Stimulated activated CD4-positive, alpha-beta T cell treated with anti-CD3 and anti-CD28 coated beads, Interleukin-2, amount 100 ng/mL, for 24 hours (primary cell): ENCODE data around the gene SASH3.

Experiments
- DNase-seq, 2 donors: peaks; one replicate each; pipeline ENCODE4 v3.0.0-alpha.2; 2020

The SASH3 gene

DNA sequence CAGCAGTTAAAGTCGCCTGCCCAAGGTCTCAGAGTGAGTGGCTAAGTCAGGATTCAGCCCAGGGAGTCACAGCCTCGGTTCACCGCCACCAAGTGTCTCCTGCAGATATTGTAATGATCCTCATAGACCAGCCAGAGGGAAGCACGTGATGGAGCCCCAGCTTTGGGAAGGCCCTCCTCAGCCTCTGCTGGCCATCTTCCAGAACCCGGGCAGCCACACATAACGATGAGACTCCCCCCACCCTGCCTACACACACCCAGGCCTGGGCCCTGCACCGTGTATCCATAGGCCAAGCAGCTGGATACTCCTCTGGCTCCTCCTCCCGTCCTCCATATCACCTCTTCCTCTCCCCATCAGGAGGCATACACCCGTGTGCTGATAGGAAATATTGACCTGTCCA is 19.6 kb upstream of the SASH3 start:
- no peak for DNase-seq

DNA sequence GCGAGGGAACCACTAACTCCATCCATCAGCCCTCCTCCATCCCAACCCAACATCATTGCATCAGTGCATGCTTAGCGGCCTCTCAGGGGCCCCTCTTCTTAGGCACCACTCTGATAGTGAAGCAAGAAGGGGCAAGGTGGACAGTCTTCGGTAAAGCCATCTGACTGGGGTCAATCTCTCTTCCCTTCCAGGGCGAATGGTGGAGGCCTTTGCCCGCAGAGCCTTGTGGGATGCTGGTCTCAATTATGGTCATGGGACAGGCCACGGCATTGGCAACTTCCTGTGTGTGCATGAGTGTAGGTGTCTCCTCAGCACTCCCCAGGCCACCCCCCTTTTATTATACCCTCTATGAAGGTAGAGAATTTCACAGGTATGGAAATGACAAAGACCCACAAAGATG is 18.8 kb upstream of the SASH3 start:
- DNase-seq, result no peak

DNA sequence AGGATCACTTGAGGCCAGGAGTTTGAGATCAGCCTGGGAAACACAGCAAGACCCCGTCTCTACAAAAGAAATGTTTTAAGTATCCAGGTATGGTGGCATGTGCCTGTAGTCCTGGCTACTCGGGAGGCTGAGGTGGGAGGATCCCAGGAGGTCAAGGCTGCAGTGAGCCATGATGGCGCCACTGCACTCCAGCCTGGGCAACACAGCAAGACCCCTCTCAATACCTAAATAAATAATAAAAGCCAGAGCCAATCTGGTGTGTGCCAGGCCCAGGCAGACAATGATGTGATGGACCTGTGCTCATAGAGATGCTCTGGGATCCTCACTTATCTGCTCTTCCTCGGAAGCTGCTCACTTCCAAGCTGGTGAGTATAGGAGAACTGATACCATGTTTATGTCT is 18.2 kb upstream of the SASH3 start:
- no peak for DNase-seq

DNA sequence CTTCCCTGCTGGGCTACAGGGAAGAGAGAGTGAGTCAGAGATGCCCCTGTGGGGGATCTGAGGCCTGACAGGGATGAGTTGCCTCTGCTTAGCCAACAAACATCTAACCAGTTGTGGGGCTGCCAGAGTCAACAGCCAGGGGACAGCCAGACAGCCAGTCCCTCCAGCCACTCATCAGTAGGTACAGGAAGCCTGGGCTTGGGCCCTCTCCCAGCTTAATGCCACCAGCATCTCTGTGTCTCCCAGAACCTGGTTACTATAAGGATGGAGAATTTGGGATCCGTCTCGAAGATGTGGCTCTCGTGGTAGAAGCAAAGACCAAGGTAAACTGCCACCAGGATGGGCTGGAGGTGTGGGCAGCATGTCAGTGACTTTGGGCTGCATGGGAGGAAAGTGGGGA is 17.3 kb upstream of the SASH3 start:
- DNase-seq, result no peak

DNA sequence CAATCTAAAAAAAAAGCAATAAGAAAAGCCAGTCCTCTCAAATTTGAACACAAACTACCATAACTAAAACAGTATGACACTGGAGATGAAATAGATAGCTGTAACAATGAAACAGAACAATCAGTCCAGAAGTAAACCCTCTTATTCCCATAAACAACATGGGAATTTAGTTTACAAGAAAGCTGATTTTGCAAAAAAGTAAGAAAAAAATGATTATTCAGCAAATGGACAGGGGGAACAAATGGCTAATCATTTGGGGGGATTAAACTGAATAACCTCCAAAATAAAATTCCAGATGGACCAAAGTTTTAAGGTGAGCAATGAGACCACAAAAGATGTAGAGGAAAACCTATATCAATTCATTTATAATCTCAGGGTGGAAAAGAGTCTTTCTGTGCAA is 16.1 kb upstream of the SASH3 start:
- DNase-seq, result no peak

DNA sequence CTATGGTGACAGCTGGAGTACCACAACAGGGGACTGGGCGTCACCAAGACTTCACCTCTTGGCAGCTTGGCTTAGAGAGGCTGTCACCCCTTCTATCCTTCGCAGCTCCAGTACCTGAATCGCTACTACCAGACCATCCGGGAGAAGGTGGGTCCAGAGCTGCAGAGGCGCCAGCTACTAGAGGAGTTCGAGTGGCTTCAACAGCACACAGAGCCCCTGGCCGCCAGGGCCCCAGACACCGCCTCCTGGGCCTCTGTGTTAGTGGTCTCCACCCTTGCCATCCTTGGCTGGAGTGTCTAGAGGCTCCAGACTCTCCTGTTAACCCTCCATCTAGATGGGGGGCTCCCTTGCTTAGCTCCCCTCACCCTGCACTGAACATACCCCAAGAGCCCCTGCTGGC is 11.6 kb upstream of the SASH3 start:
- DNase-seq, result no peak

DNA sequence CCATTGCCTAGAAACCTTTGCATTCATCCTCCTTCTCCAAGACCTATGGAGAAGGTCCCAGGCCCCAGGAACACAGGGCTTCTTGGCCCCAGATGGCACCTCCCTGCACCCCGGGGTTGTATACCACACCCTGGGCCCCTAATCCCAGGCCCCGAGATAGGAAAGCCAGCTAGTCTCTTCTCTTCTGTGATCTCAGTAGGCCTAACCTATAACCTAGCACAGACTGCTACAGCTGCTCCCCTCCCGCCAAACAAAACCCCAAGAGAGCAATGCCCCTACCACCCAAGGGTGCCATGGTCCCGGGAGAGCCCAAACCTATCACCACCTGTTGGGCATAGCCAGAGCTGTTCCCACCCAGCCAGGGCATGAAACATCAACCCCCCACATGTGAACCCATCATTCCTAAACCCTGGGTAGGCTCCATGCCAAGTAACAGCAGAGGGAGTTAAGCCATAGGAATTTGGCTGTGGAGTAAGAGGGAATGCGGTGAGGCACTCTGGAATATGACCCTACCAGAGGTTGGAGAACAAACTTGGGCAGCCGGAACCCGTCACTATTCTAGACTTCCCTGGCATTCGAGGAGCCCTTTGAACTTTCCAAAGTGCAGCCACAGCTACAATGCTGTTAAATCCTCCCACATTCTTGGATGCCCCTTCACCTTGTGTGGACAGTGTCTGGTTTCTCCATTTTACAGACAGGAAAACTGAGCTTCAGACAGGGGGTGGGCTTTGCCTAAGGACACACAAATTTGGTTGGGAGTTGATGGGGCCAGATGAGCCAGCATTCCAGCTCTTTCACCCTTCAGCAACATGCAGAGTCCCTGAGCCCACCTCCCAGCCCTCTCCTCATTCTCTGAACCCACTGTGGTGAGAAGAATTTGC is 10.9 kb upstream of the SASH3 start:
- DNase-seq, result no peak

DNA sequence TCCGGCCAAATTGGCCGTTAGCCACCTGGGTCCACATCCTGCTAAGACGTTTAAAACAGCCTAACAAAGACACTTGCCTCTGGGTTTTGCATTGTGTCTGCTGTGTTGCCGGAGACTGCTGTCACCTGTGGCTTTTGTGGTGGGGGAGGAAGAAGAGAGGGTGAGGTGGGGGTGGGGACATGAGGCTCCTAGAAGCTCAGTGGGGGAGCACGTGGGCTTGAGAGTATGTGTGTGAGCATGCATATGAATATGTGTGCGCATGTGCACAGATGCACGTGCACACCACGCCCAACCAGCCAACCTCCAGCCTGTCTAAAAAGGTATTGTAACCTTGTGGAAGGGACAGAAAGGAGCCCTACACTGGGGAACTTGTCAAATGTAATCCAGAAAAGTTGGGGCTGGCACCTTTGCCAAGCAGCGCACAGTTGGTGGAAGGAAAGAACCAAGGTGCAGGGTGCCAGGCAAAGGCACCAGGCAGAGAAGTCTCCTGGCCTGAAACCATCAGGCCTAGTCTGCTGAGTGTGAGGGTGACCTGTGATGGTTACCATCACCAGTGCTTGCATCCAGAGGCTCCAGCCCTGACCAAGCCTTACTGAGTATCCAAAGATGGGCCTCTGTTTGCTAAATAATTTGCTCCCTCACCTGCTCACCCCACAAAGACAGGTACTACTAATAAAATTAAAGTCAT is 10.1 kb upstream of the SASH3 start:
- peak; percentile 65 for DNase-seq

DNA sequence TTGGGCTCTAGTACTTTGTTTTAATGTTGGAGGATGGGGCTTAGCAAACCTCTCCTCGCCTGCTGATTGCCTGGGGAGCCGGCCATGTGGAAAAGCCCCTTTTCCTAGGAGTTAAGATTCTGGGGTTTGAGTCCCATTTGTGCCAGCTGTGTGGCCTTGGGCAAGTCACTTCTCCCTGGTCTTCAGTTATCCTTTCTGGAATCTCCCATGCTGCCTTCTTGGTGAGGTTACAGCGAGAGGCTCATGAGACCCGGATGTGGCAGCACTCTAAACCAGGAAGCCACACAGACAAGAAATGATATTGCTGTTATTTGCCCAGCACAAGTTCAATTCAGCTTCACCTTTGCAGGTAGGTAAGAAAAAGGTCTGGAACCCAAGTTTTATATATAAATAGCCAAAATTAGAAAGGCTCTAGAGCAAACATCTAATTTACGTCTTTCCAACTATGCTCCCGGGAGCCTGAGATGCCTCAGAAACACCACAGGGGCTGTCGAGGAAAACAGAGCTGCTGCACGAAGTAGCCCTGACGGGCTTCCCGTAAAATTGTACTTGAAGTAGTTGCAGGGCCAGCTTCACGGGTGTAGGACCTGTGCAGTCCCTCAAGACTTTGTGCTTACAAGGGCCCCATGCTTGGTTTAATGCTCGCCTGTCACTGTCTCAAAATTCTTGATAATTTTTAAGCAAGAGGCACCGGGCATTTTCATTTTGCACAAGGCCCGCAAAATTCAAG is 8.3 kb upstream of the SASH3 start:
- DNase-seq, result peak in 1 of 2 donors; percentile 41

DNA sequence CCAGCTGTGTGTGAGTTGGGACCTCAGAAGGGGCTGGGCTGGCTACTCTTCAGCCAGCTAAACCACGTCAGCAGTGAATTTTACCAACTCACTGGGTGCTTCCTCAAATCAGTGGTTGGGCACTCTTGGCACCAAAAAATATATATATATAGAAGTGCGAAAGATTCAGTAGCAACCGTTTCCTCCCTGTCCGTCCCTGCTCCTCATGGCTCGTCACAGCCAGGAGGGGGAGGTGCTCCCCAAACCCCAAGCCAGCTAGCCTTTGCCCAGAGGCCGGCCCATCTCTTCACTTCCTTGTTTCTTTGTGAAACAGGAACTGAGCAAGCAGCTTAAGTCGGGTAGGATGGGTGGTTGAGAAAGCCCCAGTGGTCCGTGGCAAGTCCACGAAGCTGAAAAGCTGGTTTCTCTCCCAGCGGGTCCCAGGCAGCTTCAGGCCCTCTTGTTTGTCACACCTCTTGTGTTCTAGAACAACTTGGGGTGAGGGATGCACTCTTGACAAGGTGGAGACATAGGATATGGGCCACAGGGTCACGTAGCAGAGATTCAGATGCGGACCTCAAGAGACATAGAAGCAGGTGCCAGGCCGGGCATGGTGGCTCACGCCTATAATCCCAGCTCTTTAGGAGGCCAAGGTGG is 6.8 kb upstream of the SASH3 start:
- no peak for DNase-seq

DNA sequence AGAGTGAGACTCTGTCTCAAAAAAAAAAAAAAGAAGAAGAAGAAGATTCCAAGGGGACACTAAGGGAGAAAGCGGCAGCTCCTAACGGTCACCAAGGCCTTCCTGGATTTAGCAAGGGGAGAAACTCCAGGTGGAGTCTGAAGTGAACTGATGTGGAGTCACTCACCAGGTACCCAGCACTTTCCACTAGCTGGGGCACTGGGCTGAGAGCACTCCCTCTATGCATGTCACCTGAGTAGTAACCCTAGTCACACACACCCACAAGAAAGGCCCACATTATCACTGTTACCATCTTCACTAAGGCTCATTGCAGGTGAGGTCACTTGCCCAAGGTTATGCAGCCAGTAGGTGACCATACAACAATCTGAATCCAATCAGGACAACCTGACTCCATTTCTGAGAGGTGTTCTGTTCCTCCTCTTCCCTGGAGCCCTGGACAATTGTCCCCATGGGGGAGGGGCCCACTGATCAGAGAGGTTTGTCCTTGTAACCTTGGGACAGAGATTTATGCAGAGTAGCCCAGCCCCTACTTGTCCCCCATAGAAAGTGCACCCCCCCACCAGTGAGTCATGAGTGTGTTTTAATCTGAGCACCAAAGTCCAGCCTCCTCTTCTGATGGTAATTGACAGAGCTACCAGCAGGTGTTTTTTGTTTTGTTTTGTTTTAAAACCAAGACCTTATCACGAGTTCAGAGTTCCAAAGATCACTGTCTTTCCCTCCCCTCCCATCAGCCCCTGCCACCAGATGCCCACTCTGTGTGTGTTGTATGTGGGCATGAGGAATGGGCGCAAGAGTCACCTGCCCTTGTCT is 5.9 kb upstream of the SASH3 start:
- DNase-seq, result no peak

DNA sequence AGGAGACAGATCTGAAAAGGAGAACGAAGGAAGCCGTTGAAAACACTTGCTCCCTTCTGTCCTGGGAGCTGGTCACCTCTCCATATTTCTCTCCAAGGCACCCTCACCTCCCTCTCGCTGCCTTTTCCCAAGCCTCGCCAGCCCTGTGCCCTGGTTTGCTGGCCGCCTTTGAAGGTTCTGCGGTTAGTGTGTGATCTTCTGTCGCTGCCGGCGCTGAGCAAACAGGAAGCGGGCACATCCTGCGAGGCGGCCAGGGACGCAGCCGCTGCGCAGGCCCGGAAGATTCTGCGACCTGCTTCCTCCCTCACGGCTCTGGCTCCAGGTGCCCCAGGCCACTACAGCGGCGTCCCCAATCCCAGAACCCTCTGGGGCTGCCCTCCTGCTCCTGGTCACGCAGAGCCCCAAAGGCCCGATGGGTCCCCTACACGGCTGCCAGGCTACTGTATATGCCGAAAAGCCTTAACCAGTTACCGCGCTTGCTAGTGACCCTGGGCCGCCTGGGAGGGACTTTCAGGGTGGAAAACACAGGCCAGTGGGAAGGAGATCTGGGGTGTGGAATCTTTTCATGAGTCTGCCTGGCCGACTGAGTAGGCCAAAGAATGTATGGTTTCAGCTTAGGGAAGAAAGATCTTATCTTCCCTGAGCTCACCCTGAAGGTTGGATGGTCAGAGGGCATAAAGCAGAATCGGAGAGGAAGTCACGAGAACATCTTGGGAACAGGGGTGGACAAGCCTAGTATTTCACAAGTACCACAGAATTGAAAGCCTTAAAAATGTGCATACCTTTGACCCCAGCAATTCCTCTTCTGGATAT is 2.3 kb upstream of the SASH3 start:
- DNase-seq, result peak; percentile 71

DNA sequence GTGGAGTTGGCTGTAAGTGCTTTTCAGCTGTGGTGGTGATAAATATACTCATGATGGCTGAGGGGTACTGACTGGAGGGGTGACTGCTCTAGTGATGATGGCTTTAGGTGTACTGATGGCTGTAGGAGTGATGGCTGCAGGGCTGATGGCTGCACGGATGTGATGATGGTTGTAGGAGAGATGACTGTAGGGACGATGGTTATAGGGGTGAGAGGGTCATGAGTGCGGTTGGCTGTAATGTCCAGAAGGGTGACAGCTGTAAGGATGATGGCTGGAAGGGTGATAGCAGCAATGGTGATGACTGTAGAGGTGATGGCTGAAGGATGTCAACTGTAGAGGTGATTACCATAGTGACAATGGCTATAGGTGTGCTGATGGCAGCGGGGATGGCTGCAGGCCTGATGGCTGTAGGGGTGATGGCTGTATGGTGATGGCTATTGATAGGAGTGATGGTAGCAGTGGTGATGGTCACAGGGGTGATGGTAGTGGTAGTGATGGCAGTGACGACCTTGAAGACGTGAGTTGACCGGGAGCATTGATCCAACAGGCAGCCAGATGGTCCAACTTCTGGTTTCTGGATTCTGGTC is 570 bp upstream of the SASH3 start:
- DNase-seq, result no peak

DNA sequence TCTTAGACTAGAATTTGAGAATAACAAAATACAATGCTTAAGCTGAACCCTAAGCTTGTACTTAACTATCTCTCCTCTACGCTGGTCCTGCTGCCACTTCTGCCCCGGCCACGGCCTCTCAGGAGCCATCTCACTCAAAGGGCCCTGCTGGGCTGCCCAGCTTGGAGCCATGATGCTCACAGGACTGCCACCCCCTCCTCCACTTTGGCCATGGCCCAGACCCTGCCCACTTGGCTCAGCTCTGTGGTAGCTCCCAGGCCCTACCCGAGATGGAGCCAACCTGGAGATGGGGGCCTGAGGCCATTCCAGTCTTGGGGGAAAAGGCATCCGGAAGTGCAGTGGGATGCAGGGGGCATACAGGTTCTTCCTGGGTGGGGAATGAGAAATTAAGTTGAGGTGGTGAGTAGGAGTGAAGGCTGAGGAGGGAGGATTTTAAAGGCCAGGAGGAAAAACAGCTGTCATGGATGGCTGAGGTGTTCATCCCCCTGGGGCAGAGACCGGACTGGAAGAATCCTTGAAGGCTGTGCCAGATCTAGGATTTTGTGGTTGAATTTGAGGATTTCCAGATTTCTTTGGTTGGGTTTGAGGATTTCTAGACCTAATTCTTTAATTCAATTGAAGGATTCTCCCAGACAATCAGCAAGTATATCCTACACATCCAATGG is 824 bp downstream of the SASH3 start:
- DNase-seq, result no peak

DNA sequence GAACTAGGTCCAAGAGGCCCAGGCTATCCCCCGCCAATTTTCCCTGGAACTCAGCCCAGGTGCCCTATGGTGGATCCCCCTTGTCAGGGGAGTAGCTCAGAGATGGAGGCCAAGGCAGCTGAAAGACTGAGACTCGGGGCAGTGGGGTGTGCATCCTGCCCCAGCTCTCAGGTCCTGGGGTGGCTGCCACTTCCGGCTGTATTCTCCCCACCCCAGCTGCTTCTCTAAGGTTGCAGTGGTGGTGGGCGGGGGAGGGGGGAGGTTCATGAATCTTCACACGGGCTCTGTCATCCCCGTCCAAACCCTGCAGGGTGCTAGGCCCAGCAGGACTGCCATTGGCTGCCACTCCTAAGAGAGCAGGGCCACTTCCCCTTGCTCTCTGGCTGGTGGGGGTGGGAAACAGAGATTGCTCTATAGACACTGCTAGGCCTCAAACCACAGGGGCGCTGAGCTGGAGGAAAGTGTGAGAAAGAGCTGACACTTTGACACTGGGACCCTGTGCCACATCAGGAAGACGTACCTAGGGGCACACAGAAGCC is 1.5 kb downstream of the SASH3 start:
- DNase-seq, result peak; percentile 76 to 80

DNA sequence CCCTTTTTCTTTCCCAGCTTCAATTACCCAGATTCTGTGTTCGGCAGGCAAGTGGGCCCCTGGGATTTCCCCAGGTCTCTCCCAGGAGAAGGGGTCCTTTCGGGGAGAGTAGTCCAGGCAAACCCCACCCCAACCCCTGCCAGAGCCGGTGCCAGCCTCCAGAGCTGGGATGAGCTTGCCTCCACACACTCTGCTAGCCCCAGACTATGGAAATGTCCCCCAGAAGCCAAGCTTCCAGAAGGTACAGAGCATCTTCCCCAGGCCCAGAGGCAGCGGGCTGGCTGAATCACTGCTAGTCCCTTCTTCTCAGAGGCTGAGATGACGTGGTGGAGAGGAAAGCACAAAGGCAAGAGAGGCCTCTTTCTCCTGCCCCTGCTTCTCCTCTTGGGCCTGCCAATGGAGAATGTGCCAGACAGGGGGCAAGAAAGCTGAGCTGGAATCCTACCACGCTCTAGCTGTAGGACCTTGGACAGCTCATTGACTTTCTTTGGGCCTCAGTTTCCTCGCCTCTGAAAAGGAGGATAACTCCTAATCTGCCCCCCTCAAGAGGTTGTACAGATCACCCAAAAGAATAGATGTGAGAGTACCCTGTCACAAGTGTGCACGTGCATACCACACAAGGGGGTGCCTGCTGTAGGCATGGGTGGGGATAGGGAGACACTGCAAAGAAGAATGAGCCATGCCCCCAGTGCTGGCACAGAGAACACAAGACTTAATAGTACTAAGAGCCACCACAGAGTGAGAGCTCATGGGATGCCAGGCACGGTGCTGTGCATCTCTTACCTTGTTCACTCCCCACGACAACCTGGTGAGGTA is 2.1 kb downstream of the SASH3 start:
- peak; percentile 45 to 47 for DNase-seq

DNA sequence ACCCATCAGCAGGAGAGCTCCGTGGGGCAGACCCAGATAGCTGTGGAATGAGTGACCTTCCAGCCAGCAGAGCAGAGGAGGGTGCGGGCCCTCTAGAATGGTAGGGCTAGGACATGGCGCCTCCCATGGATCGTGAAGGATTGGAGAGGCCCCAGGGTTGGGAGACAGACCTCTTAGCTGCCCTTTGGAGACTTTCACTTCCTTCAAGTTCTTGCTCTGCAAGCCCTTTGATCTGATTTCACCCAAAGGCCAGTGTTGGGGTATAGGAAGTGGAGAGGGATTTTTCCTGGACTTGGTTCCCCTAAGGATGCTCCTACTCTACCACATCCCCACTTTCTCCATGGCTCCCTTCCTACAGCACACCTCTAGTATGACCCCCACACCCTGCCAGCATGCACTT is 3.0 kb downstream of the SASH3 start:
- no peak for DNase-seq

DNA sequence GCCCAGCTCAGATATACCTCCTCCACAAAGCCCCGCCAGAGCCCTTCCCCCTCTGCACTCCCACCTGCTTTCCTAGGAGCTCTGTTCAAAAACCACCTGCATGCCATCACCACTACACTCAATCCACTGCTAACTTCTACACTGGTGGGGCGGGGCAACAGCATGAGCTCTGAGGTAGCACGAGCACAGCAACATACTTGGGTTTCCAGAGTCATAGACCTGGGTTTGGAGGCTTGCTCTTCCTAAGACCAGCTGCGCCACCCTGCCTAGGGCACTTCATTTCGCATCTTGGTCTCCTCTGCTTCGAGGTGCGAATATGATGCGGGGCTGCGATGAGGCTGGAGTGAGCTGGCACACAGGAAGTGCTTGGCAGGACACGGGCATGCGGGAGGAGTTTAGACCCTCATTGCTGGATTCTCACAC is 3.6 kb downstream of the SASH3 start:
- no peak for DNase-seq

DNA sequence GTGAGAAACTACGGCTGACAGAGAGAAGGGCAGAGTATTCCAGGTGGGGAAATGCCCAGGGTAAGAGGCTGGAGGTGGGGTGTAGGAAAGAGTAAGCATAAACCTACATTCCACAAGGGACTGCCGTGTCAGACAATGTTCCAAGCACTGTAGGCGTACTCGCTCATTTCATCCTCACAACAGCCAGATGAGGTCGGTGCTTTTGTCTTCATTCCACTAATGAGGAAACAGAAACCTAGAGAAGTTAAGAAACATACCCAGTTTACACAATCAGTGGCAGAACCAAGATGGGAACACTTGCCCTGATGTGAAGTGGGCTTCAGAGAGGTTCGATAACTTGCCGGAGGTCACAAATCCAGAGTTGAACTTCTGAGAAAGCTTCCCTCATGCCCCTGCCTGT is 4.6 kb downstream of the SASH3 start:
- DNase-seq, result no peak
